Stimulated activated CD8-positive, alpha-beta memory T cell treated with anti-CD3 and anti-CD28 coated beads, Interleukin-4, amount 100 ng/mL, for 1 hour (primary cell): ENCODE results near the gene MSI1.
A peak's percentile ranks its signal among the peaks of the same experiment; 100 is the strongest.
"Not testable (repeated sequence)": the region's sequence is repeated elsewhere in the genome, so short reads cannot be mapped to it uniquely, and the experiment has no call there.

ENCODE experiments used
- DNase-seq, 2 donors: peaks; one replicate each; pipeline ENCODE4 v3.0.0-alpha.2; 2020; ENCODE audit warnings: low read depth in 2 of 2, low spot score in 1 of 2

MSI1 gene

DNA sequence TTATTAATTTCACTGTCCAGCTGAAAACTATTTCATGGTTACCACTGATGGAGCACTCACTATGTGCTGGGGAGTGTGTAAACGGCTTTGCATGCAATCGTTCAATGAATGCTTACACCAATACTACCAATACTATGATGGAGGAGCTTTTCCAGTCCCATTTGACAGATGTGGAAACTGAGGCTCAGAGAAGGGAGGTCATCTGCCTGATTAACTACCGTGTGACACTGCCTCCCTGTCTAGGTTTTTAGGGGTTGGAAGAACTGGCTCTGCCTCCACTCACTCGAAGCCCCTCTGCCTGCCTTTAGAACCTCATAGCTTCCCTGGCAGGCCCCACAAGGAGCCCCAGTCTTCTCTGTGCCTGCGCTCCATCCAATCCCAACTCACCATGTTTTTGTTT lies 11.9 kb downstream of the MSI1 start:
- no peak for DNase-seq

DNA sequence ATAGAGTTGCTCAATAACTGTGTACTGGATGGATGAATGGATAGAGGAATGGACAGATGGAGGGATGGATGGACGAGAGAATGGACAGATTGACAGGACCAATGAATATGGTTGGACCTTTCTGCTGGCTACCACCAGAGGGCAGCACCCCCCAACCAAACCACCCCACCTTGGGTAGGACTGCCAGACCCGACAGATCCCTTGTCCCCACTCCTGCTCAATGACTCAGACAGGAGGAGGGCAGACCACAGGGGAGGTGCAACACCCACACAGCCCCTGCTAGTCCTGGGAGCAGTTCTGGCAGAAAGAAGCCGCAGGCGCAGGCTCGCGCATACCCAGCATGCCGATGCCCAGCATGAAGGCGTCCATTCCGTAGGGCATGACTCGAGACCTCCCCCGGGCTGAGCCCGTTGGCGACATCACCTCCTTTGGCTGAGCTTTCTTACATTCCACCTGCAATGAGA lies 12.4 kb downstream of the MSI1 start:
- peak; percentile 45 to 55 for DNase-seq

DNA sequence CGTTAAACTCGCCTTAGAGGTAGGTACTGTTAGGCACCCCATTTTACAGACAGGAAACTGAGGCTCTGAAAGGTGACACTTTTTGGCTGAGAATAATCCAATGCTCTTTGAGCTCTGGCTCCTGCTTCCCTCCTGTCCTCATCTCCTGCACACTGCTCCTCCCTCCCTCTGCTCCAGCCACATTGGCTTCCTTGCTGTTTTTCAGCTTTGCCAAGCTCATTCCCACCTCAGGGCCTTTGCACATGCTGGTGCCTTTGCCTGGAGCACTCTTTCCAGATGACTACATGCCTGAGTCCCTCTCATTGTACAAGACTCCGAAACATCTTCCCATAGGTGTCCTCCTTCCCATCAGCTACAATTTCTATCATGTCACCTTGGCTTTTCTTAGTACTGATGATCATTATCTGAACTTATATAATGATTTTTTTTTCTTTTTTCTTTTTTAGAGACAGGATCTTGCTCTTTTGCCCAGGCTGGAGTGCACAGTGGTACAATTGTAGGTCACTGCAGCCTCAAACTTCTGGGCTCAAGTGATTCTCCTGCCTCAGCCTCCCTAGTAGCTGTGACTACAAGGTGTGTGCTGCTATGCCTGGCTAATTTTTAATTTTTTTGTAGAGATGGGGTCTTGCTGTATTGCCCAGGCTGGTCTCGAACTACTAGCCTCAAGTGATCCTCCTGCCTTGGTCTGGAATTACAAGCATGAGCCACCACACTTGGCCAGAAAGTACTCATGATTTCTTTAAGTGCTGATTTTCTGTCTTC lies 15.2 kb downstream of the MSI1 start:
- no peak for DNase-seq

DNA sequence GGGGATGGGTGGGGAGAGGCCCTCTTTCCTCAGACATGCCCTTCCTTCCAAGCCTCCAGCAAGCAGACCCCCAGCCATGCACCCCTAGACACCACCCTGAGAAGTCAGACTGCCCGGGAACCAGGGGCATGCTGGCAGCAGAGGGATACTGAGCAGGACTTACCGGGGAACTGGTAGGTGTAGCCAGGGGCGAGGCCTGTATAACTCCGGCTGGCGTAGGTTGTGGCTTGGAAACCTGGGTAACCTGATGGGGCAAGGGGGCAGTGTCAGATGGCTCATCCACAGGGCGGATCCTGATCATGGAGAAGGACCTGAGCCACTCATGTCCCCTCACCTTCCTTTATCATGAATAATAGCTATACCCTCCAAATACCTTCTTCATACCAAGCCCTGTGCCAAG lies 15.8 kb downstream of the MSI1 start:
- no peak for DNase-seq

DNA sequence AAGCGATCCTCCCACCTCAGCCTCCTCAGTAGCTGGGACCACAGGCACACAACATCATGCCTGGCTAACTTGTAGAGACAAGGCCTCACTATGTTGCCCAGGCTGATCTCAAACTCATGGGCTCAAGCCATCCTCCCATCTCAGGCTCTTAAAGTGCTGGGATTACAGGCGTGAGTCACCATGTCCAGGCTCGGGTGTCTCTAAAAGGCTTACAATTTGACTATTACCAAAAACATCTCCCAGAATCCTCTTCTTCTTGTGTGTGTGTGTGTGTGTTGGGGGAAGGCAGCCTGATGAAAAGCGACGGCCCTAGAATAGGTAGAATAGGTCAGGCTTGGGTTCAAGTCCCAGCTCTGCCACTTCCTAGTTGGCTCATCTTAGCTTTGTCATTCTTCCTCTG lies 16.8 kb downstream of the MSI1 start:
- DNase-seq: no peak

DNA sequence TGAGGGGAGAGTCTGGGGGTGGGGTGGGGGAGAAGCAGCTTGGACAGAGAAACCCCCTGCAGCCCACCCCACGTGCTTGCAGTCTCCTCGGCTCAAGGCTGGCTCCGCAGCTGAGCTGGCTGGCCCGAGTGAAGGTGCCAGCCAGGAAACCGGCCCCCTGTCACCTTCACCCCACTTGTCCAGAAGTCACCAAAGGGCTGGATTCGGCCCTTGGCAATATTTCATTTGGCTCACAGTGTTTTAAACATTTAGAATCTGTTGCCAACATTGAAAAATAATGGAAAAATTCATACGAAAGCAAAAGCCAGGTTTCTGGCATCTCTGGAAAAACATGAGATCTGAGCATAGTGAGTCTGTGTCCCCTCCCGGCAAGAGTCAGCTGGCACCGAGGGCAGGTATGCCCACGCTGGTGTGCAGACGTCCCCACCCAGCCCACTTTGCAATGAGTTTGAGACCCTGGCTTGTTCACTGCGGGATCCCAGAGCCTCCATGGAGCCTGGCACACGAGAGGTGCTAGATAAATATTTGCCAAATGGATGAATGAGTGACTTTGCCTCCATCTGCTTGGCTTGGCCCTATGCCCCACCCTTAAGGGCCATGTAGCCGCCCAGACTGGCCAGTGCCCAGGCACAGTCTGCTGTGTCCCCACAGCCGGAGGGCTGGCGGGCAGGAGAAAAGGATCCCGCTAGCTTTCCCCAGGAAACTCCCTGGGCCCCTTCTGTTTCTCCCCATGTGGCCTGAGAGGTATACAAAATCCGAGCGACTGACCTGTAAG lies 18.2 kb downstream of the MSI1 start:
- no peak for DNase-seq

DNA sequence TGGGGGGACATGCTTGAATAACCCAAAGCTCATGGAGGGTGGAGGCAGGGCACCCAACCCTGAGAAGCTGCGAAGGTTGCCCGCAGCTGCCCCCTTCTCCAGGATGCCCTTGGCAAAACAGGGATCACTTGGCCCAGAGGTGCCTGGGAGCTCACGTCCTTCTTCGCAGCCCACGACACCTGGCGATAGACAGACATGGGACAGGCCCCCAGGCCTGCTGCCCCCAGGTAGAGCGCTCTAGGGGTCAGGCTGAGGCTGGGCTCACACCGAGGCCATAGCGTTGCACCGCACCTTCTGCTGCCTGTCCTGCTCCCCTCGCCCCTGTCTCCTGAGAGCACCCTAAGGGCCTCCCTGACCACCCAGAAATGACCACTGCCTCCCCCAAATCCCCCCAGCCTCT lies 21.2 kb downstream of the MSI1 start:
- DNase-seq: no peak

DNA sequence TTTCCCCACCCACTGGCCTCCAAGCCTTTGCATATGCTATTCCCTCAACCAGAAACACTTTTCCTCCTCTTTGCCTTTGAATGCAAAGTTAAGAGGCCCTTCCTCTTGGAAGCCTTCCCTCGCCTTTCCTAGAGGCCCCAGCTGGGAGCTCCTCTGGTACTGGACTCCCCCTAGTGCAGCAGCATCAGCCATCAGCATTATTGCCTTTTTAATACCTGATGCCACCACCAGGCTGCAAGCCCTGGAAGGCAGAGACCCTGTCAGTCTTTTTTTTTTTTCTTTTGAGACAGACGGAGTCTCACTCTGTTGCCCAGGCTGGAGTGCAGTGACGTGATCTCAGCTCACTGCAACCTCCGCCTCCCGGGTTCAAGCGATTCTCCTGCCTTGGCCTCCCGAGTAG lies 22.3 kb downstream of the MSI1 start:
- DNase-seq: no peak

DNA sequence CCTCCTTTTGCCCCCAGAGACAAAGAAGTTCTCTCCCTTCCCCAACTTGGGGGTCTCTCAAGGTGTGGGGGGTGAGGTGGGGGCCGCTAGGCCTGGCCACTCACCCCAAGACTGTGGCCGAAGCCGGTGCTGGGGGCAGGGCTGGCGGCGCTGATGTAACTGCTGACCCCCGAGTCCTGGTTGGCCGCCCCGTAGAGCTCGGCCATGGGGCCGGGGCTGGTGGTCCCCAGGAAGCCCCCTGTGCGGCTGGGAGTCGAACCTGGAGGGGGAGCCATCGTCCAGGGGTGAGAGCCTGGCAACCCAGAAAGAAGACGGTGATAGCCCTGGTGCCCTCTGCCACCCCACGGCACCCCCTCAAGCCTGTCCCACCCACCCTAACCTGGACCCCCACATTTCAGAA lies 22.9 kb downstream of the MSI1 start:
- no peak for DNase-seq

DNA sequence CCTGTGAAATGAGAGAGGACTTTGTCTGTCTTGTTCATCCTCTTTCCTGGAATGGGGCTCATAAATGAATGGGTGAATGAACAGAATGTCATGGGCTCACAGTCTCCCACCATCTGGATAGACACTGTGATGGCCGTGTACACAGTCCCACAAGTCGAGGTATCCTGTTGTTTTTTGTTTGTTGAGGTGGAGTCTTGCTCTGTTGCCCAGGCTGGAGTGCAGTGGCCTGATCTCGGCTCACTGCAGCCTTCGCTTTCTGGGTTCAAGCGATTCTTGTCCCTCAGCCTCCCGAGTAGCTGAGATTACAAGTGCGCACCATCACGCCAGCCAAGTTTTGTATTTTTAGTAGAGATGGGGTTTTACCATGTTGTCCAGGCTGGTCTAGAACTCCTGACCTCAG lies 25.3 kb downstream of the MSI1 start:
- no peak for DNase-seq

DNA sequence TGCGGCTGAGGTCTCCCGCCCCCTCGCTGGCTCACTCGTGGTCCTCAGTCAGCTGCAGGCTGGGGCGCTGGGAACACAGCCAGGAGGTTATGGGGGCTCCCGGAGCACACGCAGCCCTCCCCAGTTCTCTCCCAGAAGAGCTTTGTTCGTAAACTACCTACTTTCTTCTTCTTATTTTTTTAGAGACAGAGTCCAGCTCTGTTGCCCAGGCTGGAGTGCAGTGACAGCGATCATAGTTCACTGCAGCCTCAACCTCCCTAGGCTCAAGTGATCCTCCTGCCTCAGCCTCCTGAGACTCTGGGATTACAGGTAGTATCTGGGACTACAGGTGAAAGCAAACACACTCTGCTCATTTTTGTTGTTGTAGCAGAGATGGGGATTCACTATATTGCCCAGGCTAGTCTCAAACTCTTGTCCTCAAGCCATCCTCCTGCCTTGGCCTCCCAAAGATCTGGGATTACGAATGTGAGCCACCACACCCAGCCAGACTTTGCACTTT lies 25.9 kb downstream of the MSI1 start:
- no peak for DNase-seq

DNA sequence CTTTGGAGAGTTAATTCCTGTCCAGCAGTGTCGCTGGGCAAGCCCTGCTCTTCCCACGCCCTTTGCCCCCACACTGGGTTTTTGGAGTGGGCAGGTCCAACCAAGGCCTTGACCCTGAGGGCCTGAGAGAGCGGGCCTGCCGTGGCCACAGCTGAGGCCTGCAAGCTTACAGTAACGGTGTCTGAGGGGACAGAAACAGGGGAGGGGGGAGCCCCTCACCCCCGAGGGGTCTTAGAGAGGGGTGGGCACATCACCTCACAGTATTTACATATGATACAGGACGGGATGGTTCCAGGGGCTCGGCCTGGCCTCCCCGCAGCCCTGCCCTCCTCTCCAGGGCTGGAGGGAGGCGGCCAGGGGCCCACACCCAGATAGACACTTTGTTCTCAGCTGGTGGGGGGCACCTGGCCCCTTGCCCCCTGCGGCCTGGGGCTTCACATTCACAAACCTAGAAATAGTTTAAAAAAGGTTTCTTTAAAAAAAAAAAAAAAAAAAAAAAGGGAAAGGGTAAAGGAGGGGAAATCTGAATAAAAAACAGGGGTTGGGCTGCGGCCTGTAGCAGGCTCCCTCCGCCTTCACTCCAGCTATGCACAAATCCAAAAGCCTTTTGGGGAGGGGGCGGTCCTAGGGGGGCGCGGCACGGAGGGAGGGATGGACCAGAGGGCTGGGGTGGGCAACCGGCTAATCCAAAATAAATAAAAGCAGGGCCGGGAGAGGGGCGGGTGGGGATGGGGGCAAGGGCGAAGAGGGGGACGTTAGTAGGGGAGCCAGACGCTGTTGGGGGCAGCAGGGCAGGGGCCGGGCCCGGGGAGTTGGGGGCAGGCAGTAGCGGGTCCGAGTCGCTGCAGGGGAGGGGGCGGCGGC lies 26.6 kb downstream of the MSI1 start:
- DNase-seq: no peak

DNA sequence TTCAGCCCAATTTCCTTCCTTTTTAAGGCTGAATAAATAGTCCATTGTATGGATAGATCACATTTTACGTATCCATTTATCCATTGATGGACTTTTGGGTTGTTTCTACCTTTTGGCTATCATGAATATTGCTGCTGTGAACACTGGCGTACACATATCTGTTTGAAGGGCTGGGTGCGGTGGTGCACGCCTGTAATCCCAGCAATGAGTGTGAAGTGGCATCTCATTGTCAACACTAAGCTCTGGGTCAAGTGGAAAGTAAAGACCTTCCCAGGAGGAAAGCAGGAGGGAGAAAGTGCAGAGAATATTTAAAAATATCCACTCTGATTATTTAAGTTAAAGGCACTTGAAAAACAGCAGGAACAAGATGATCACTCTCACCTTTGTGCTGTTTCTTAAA lies 29.7 kb downstream of the MSI1 start:
- DNase-seq: no peak

DNA sequence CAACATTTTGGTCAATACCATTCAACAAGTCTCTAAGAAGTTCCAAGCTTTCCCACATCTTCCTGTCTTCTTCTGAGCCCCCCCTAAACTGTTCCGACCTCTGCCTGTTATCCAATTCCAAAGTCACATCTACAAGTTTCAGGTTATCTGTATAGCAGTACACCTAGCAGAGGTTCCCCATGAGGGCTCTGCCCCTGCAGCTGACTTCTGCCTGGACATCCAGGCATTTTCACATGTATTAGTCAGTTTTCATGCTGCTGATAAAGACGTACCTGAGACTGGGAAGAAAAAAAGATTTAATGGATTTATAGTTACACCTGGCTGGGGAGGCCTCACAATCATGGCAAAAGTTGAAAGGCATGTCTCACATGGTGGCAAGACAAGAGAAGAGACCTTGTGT lies 31.2 kb downstream of the MSI1 start:
- DNase-seq: no peak

DNA sequence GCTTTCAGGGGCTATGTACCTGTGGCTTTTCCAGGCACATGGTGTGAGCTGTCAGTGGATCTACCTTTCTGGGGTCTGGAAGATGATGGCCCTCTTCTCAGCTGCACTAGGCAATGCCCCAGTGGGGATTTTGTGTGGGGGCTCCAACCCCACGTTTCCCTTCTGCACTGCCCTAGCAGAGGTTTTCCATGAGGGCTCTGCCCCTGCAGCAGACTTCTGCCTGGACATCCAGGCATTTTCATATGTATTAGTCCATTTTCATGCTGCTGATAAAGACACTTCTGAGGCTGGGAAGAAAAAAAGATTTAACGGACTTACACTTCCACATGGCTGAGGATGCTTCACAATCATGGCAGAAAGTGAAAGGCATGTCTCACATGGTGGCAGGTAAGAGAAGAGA lies 32.6 kb downstream of the MSI1 start:
- DNase-seq: not testable (repeated sequence)

DNA sequence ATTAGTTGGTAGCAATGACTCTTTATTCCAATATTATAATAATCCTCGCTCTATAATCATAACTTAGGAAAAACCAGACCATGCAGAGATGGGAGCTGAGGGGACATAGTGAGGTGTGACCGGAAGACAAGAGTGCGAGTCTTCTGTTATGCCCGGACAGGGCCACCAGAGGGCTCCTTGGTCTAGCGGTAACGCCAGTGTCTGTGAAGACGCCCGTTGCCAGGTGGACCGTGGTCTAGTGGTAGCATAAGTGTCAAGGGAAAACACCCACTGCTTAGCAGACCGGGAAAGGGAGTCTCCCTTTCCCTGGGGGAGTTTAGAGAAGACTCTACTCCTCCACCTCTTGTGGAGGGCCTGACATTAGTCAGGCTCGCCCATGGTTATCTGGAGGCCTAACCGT lies 33.5 kb downstream of the MSI1 start:
- not testable (repeated sequence) for DNase-seq

DNA sequence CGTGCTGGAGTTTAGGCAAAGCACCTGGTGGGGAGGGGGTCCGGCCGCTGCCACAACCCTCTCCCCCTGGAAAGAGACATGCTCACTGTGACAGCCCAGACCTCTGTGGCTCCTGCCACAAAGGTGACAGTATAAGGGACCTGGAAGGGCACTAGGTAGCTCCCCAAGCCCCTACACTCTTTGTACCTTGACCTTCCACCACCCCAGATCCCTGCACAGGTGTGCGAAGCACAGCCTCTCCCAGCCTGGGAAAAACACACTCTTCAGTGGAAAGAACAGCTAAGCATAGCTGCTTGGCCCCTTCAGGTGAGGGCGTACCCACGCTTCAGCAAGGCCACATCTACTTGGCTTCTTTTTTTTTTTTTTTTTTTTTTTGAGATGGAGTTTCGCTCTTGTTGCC lies 36.4 kb downstream of the MSI1 start:
- no peak for DNase-seq

DNA sequence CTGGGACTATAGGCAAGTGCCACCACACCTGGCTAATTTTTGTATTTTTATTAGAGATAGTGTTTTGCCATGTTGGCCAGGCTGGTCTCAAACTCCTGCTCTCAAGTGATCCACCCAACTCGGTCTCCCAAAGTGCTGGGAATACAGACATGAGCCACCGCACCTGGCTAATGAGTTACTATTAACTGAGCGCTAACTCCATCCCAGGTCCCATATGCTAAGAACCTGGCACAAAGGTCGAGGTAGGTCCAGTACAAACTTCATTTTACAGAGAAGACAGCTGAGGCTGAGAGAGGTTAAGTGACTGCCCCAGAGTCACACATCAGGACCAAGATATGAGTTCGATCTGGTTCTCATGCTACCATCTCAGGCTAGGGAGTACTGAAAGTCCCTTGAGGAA lies 36.9 kb downstream of the MSI1 start:
- DNase-seq: no peak

DNA sequence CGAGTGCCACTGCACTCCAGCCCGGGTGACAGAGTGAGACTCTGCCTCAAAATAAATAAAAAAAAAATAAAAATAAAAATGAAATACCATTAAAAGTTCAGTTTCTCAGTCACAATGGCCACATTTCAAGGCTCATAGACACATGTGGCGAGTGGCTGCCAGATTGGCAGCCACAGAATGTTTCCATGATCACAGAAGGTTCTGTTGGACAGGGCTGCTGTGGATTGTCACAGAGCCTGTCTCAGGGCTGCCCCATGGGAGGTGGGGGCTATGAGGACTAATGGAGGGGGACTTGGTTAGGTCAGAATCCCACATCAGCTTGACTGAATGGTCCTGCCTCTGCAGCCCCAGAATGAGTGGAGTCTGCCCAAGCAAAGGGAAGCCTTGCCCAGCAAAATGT lies 37.6 kb downstream of the MSI1 start:
- DNase-seq: no peak

DNA sequence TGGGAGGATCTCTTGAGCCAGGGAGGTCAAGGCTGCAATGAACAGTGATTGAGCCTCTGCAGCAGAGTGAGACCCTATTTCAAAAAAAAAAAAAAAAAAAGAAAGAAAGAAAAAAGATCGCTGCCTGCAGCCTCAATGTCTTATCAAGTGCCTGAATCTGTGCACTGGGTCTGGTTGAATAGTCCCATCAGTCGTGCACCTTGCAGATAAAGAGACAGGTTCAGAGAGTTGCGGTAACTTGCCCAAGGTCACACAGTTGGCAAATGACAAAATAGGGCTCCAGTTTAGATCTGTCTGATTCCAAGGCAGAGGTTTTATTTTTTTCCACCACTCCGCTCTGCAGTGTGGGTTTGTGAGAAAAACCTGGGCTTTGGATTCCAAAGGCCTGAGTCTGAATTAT lies 40.7 kb downstream of the MSI1 start:
- no peak for DNase-seq

DNA sequence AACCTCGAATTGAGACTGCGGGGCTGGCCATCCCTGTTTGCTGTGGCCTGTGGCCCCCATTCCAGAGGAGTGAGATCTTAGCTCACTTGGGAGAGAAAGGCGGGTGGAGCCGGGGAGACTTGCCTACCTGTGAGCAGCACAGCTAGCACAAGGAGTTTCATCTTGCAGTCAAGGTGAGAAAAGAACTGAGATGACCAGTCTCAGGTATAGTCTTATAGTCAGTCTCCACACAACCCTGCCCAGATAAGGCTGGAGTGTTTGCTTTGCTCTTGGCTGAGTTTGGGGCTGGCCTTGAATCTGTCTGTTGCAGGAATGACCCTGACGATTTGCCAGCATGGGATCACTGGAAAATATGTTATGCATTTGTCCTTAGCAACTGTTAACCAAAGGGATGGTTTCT lies 41.4 kb downstream of the MSI1 start, which contains the start of gene PLA2G1B:
PLA2G1B (minus strand) TSS at position 187 of the 400 bp plus-strand sequence; CDS start at position 161, 26 bp downstream.
- DNase-seq: no peak
